H1 (cell line): ENCODE results near the gene POLD1. TPM values are rescaled to one million over a fixed set of nuclear protein-coding genes. Genes with fewer than 3 reads are reported as not detected.

Source experiments
- CTCF ChIA-PET: fragments of 300-600 bp; sonication (Branson Sonifier 250); formaldehyde crosslinking; loops from one replicate; lab custom pipeline; 2021; ENCODE audit not compliant: partially characterized antibody; lab: Charles Lee
- POLR2A ChIA-PET: fragments of 300-600 bp; sonication (Branson Sonifier 250); formaldehyde crosslinking; loops from one replicate; lab custom pipeline; 2021; ENCODE audit warnings: inconsistent platforms; ENCODE audit not compliant: partially characterized antibody; lab: Charles Lee
- DNase-seq, 2 experiments: peaks; one replicate each; pipeline versions ENCODE4 v3.0.0 to v3.0.0-alpha.2; 2010 to 2022; ENCODE audit warnings: low spot score in 2 of 2, low read depth in 1 of 2, mixed read lengths in 1 of 2
- FAIRE-seq: peaks from 2 replicates; lab custom pipeline; 2011; peaks lifted over from hg19 to GRCh38; lab: Jason Lieb, UNC
- H2AFZ ChIP-seq: 2 replicates; pipeline ENCODE4 v1.8.1; 2012; ENCODE audit warnings: low read length, inconsistent platforms
- H2AK5ac ChIP-seq: 2 replicates; pipeline ENCODE4 v1.6.1; 2013; ENCODE audit warnings: low read depth, low read length
- H2BK120ac ChIP-seq: replicated peaks from 2 replicates; pipeline ENCODE3; 2013; ENCODE audit warnings: low read depth, low read length, inconsistent platforms
- H2BK12ac ChIP-seq: 2 replicates; pipeline ENCODE4 v1.6.1; 2013; ENCODE audit warnings: low read depth, low read length
- H2BK15ac ChIP-seq: 2 replicates; pipeline ENCODE4 v1.6.1; 2013; ENCODE audit warnings: low read length
- H2BK20ac ChIP-seq: 2 replicates; pipeline ENCODE4 v1.6.1; 2013; ENCODE audit warnings: low read length
- H2BK5ac ChIP-seq: 2 replicates; pipeline ENCODE4 v1.6.1; 2013; ENCODE audit warnings: low read depth, low read length
- H3K14ac ChIP-seq: 2 replicates; pipeline ENCODE4 v1.6.1; 2013; ENCODE audit warnings: inconsistent platforms; ENCODE audit not compliant: insufficient read length
- H3K18ac ChIP-seq: 2 replicates; pipeline ENCODE4 v1.6.1; 2013; ENCODE audit warnings: low read length; ENCODE audit errors: extremely low read depth
- H3K23ac ChIP-seq: 2 replicates; pipeline ENCODE4 v1.6.1; 2013; ENCODE audit warnings: inconsistent platforms; ENCODE audit not compliant: insufficient read length
- H3K23me2 ChIP-seq: 2 replicates; pipeline ENCODE4 v1.6.1; 2013; ENCODE audit warnings: low read depth, low read length
- H3K27ac ChIP-seq: 2 replicates; pipeline ENCODE4 v1.6.1; 2011; ENCODE audit warnings: low read depth, low read length, inconsistent platforms
- H3K27me3 ChIP-seq, 4 experiments: replicated peaks in 1 of 4; 1 replicate in 1 of 4; 2 replicates in 3 of 4; pipeline versions ENCODE4 v1.6.1 to v1.8.1; 2011 to 2013; ENCODE audit warnings: low read length in 3 of 4, mild to moderate bottlenecking in 3 of 4, inconsistent platforms in 2 of 4, mixed read lengths in 2 of 4, moderate library complexity in 1 of 4; ENCODE audit not compliant: control insufficient read depth in 3 of 4, insufficient read depth in 3 of 4; ENCODE audit errors: extremely low read depth in 1 of 4
- H3K36me3 ChIP-seq, 4 experiments: 2 replicates each; pipeline versions ENCODE4 v1.6.1 to v1.8.1; 2011 to 2013; ENCODE audit warnings: mild to moderate bottlenecking in 4 of 4, low read length in 3 of 4, moderate library complexity in 2 of 4, control low read depth in 1 of 4, inconsistent platforms in 1 of 4; ENCODE audit not compliant: insufficient read depth in 4 of 4, control insufficient read depth in 2 of 4
- H3K4ac ChIP-seq: replicated peaks from 2 replicates; pipeline ENCODE3; 2013; ENCODE audit warnings: low read length, low read depth, mixed read lengths, inconsistent platforms; ENCODE audit not compliant: insufficient read length
- H3K4me1 ChIP-seq, 4 experiments: replicated peaks in 1 of 4; 1 replicate in 1 of 4; 2 replicates in 3 of 4; pipeline versions ENCODE4 v1.6.1 to v1.8.1; 2011 to 2013; ENCODE audit warnings: low read length in 3 of 4, inconsistent platforms in 2 of 4, mixed read lengths in 1 of 4; ENCODE audit not compliant: insufficient read depth in 4 of 4, control insufficient read depth in 3 of 4
- H3K4me2 ChIP-seq, 2 experiments: 2 replicates each; pipeline versions ENCODE4 v1.6.1 to v1.8.1; 2011 to 2013; ENCODE audit warnings: low read depth in 2 of 2, low read length in 2 of 2, control low read depth in 1 of 2, inconsistent platforms in 1 of 2, mild to moderate bottlenecking in 1 of 2; ENCODE audit not compliant: insufficient read depth in 1 of 2
- H3K4me3 ChIP-seq, 4 experiments: fragments of 200-600, 300-600 bp in 1 of 4; sonication (generic), shearing (Covaris generic), sonication (Bioruptor Twin) in 1 of 4; 2 replicates each; pipeline versions ENCODE4 v1.5.1 to v1.8.1; 2011 to 2016; ENCODE audit warnings: low read length in 4 of 4, low read depth in 3 of 4, control low read depth in 2 of 4, inconsistent platforms in 2 of 4, mild to moderate bottlenecking in 2 of 4, mixed read lengths in 1 of 4, moderate library complexity in 1 of 4; ENCODE audit not compliant: insufficient read depth in 2 of 4; ENCODE audit errors: extremely low read depth in 1 of 4
- H3K56ac ChIP-seq: replicated peaks from 2 replicates; pipeline ENCODE3; 2013; ENCODE audit warnings: low read depth, mild to moderate bottlenecking, mixed read lengths, low read length, inconsistent platforms; ENCODE audit not compliant: insufficient read length
- H3K79me1 ChIP-seq: 2 replicates; pipeline ENCODE4 v1.6.1; 2013; ENCODE audit warnings: low read depth, low read length, control low read depth
- H3K79me2 ChIP-seq, 2 experiments: 2 replicates each; pipeline versions ENCODE4 v1.6.1 to v1.8.1; 2012 to 2013; ENCODE audit warnings: low read length in 2 of 2, mild to moderate bottlenecking in 2 of 2, inconsistent platforms in 1 of 2; ENCODE audit not compliant: insufficient read depth in 2 of 2, control insufficient read depth in 1 of 2
- H3K9ac ChIP-seq, 4 experiments: replicated peaks in 1 of 4; 1 replicate in 1 of 4; 2 replicates in 3 of 4; pipeline versions ENCODE4 v1.6.1 to v1.8.1; 2011 to 2013; ENCODE audit warnings: low read depth in 3 of 4, low read length in 3 of 4, control low read depth in 2 of 4, mild to moderate bottlenecking in 2 of 4, moderate library complexity in 2 of 4, inconsistent platforms in 1 of 4; ENCODE audit errors: extremely low read depth in 1 of 4
- H3K9me3 ChIP-seq, 2 experiments: 2 replicates each; pipeline versions ENCODE4 v1.6.1 to v1.8.1; 2012 to 2013; ENCODE audit warnings: mild to moderate bottlenecking in 2 of 2, moderate library complexity in 2 of 2, control low read depth in 1 of 2, inconsistent platforms in 1 of 2, low read depth in 1 of 2, low read length in 1 of 2, mixed read lengths in 1 of 2; ENCODE audit not compliant: insufficient read depth in 2 of 2
- H4K20me1 ChIP-seq, 2 experiments: replicated peaks in 1 of 2; 2 replicates each; pipeline versions ENCODE3 to v1.8.1; 2011 to 2013; ENCODE audit warnings: inconsistent platforms in 2 of 2, low read length in 2 of 2, mild to moderate bottlenecking in 1 of 2; ENCODE audit not compliant: insufficient read depth in 2 of 2, control insufficient read depth in 1 of 2
- H4K5ac ChIP-seq: 2 replicates; pipeline ENCODE4 v1.6.1; 2013; ENCODE audit warnings: low read length, low read depth, mixed read lengths, inconsistent platforms; ENCODE audit not compliant: insufficient read length
- H4K8ac ChIP-seq: 2 replicates; pipeline ENCODE4 v1.8.0; 2013; ENCODE audit warnings: mild to moderate bottlenecking, moderate library complexity, low read length, inconsistent platforms; ENCODE audit not compliant: insufficient read depth; ENCODE audit errors: extremely low read depth
- H4K91ac ChIP-seq: replicated peaks from 2 replicates; pipeline ENCODE3; 2013; ENCODE audit warnings: low read length, mixed read lengths, inconsistent platforms; ENCODE audit not compliant: insufficient read length
- NRF1 ChIP-seq: IDR thresholded peaks from 2 replicates; pipeline ENCODE4 v1.6.1; 2011; ENCODE audit warnings: mild to moderate bottlenecking, low read depth, low read length, improper control_type of control experiment
- whole genome bisulfite sequencing, 2 experiments: shearing (Covaris generic) in 1 of 2; methylation state at CpG; one replicate each; pipeline versions ENCODE4 v1.1.6 to v1.1.7; 2013 to 2015; ENCODE audit warnings: low lambda C conversion rate in 2 of 2, mixed read lengths in 2 of 2, inconsistent platforms in 1 of 2, low coverage in 1 of 2, missing lambda C conversion rate in 1 of 2; ENCODE audit not compliant: insufficient replicate concordance in 2 of 2, insufficient coverage in 1 of 2, insufficient read length in 1 of 2; ENCODE audit errors: extremely low coverage in 1 of 2, missing lambda C conversion rate in 1 of 2; 5-methylcytosine and 5-hydroxymethylcytosine counted together
- polyA plus RNA-seq, 7 experiments: library from polyadenylated mRNA; depleted of rRNA in 3 of 7; stranded (reverse) in 5 of 7; unstranded in 2 of 7; fragments of >200 nt in 5 of 7; fragments of 200-250 nt in 2 of 7; gene quantifications; 1 replicate in 5 of 7; 2 replicates in 1 of 7; 4 replicates in 1 of 7; pipeline versions ENCODE4 v1.2.1 to v1.2.3, GENCODE V29; 2011 to 2013; ENCODE audit warnings: missing spikeins in 2 of 7, mixed read lengths in 2 of 7
- total RNA-seq: library from RNA; stranded (reverse); fragmentation: NEBNext Ultra II Directional; extraction: Animal tissue kit (Norgen Biotek cat#: 25700); gene quantifications from 2 replicates; pipeline ENCODE4 v1.2.1, GENCODE V29; 2021
- TF ChIP-seq, protein P1 (sequence below), 3 experiments: IDR thresholded peaks; 1 replicate in 2 of 3; 2 replicates in 1 of 3; pipeline versions ENCODE4 v1.5.1 to v1.6.1; 2011; ENCODE audit warnings: low read length in 3 of 3, mild to moderate bottlenecking in 3 of 3, inconsistent platforms in 2 of 3, low read depth in 1 of 3, moderate library complexity in 1 of 3; ENCODE audit not compliant: insufficient read depth in 1 of 3; ENCODE audit errors: control extremely low read depth in 1 of 3

The POLD1 gene
- total and polyA plus RNA-seq, 2 of the 8 experiments (the other 6 are each of a cell fraction or from before 2014, with no cell fraction given): 141 to 142 TPM

DNA sequence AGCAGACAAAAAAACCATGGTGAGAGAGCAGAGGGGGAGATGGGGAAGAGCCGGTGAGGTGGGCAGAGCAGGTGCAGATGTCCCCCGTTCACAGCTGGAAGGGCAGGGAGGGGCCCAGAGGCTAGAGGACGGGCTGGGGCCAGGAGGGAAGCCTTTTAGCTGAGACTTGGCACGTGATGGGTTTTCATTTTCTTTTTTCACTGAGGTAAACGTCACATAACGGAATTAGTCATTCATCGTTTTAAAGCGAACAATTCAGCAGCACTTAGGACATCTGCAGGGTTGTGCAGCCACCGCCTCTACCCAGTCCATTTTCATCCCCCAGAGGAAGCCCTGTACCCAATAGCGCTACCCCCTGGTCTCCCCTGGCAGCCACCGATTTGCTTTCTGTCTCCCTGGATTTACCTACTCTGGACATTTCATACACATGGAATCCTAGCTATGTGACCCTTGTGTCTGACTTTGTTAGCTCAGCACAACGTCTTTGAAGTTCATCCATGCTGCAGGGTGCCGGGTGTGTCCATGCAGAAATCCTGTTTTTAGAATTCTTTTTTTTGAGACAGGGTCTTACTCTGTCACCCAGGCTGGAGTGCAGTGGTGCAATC is 76.1 kb downstream of the POLD1 start:
- CTCF ChIA-PET: interaction anchor here (0.5 to 3.8 kb wide), 28 partner anchors 8 to 188 kb away, joined by 3 to 21 read pairs (median 6); partner anchors contain the start of genes NR1H2 and SPIB

More for the DNA sequence above, 76.1 kb downstream of the POLD1 start:
- no peak overlapping the region for H4K8ac ChIP-seq
- H3K79me1 ChIP-seq: no peaks in the 10 kb centered on the region
- H2AK5ac ChIP-seq: no peak overlapping the region
- TF ChIP-seq NRF1: no peak
- TF ChIP-seq, protein P1, sequence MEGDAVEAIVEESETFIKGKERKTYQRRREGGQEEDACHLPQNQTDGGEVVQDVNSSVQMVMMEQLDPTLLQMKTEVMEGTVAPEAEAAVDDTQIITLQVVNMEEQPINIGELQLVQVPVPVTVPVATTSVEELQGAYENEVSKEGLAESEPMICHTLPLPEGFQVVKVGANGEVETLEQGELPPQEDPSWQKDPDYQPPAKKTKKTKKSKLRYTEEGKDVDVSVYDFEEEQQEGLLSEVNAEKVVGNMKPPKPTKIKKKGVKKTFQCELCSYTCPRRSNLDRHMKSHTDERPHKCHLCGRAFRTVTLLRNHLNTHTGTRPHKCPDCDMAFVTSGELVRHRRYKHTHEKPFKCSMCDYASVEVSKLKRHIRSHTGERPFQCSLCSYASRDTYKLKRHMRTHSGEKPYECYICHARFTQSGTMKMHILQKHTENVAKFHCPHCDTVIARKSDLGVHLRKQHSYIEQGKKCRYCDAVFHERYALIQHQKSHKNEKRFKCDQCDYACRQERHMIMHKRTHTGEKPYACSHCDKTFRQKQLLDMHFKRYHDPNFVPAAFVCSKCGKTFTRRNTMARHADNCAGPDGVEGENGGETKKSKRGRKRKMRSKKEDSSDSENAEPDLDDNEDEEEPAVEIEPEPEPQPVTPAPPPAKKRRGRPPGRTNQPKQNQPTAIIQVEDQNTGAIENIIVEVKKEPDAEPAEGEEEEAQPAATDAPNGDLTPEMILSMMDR (IDR thresholded peaks at IDR 0.05; ENCODE audit: control extremely low read depth in 1 of 3, insufficient read depth in 1 of 3, low read depth in 1 of 3, low read length in 3 of 3): peak; percentile 15 to 21 (median 18); a peak in 2 of 4 replicates
- H3K9me3 ChIP-seq: no peaks in the 10 kb centered on the region
- 90% methylated on average over 13 of the region's 13 CpGs; no CpG with 5 or more reads in 1 of the 2 experiments for WGBS, 2 experiments
- H2BK5ac ChIP-seq: no peak overlapping the region
- no peak overlapping the region for H2BK15ac ChIP-seq
- no peak for DNase-seq
- no peak overlapping the region for H2BK120ac ChIP-seq
- no peak overlapping the region for H4K91ac ChIP-seq
- H3K4me3 ChIP-seq: no peak overlapping the region
- no peak overlapping the region for H3K23ac ChIP-seq
- H3K79me2 ChIP-seq: no peaks in the 10 kb centered on the region
- no peak overlapping the region for H2AFZ ChIP-seq
- H3K4ac ChIP-seq: no peak overlapping the region
- H3K4me1 ChIP-seq: peaks cover 0 to 3% (median 0%) of the 10 kb centered on the region in 4 experiments; a peak in 2 of 7 replicates
- no peak overlapping the region for H3K9ac ChIP-seq
- peaks cover 0 to 3% of the 10 kb centered on the region in 2 experiments for H4K20me1 ChIP-seq
- no peaks in the 10 kb centered on the region for H3K27me3 ChIP-seq
- POLR2A ChIA-PET: interaction anchor here (1.5 to 1.6 kb wide), 3 partner anchors 28 to 73 kb away, joined by 3 to 4 read pairs (median 3); partner anchors contain the start of gene MYBPC2
- H2BK12ac ChIP-seq: no peak overlapping the region
- no peak for FAIRE-seq
- H4K5ac ChIP-seq: no peak overlapping the region
- no peak overlapping the region for H3K56ac ChIP-seq
- H3K18ac ChIP-seq: no peak overlapping the region
- no peak overlapping the region for H3K27ac ChIP-seq
- peaks cover 7% of the 10 kb centered on the region; the same call in 1 of the 2 replicates for H3K23me2 ChIP-seq
- H3K14ac ChIP-seq: no peak overlapping the region
- H3K36me3 ChIP-seq: no peaks in the 10 kb centered on the region
- H2BK20ac ChIP-seq: 0 out of 2 replicates have a peak overlapping the region, but pooled peaks have one; percentile 55
- no peak overlapping the region for H3K4me2 ChIP-seq
